Spleen (tissue), 11 donors: ENCODE results near the gene UTS2B. TPM values are rescaled to one million over a fixed set of nuclear protein-coding genes. Genes with fewer than 3 reads are reported as not detected.
A peak's percentile ranks its signal among the peaks of the same experiment; 100 is the strongest.

Experiments used
- DNase-seq: peaks from one replicate; pipeline ENCODE4 v3.0.0-alpha.2; 2020
- H3K27ac ChIP-seq, 8 donors: fragments of 200-600 bp; sonication (generic) in 7 of 8; 1 replicate in 4 of 8; 2 replicates in 4 of 8; pipeline versions ENCODE4 v1.5.0 to v1.8.0; 2016 to 2021; ENCODE audit warnings: inconsistent platforms in 4 of 8, mild to moderate bottlenecking in 4 of 8, moderate library complexity in 1 of 8
- H3K27me3 ChIP-seq, 7 donors: fragments of 200-600 bp; sonication (generic) in 6 of 7; replicated peaks in 1 of 7; 1 replicate in 4 of 7; 2 replicates in 3 of 7; pipeline versions ENCODE4 v1.5.0 to v1.8.0; 2016 to 2021; ENCODE audit warnings: inconsistent platforms in 3 of 7, mild to moderate bottlenecking in 1 of 7
- H3K36me3 ChIP-seq, 6 donors: fragments of 200-600 bp; sonication (generic) in 5 of 6; 1 replicate in 4 of 6; 2 replicates in 2 of 6; pipeline versions ENCODE4 v1.5.0 to v1.8.0; 2016 to 2021; ENCODE audit warnings: inconsistent platforms in 2 of 6
- H3K4me1 ChIP-seq, 6 donors: fragments of 200-600 bp; sonication (generic) in 5 of 6; 1 replicate in 3 of 6; 2 replicates in 3 of 6; pipeline versions ENCODE4 v1.5.0 to v1.8.0; 2016 to 2021; ENCODE audit warnings: inconsistent platforms in 3 of 6
- H3K4me3 ChIP-seq, 8 donors: fragments of 200-600 bp; sonication (generic) in 7 of 8; 1 replicate in 4 of 8; 2 replicates in 4 of 8; pipeline versions ENCODE4 v1.5.0 to v1.8.0; 2016 to 2021; ENCODE audit warnings: inconsistent platforms in 4 of 8, mild to moderate bottlenecking in 4 of 8, moderate library complexity in 2 of 8
- H3K9me3 ChIP-seq, 8 donors: fragments of 200-600 bp; sonication (generic) in 7 of 8; 1 replicate in 4 of 8; 2 replicates in 4 of 8; pipeline versions ENCODE4 v1.5.0 to v1.8.0; 2016 to 2021; ENCODE audit warnings: inconsistent platforms in 4 of 8
- POLR2A ChIP-seq, 3 donors: fragments of 450-650 bp; IDR thresholded peaks; one replicate each; pipeline ENCODE4 v1.5.1; 2017; ENCODE audit warnings: antibody characterized with exemption in 3 of 3, mild to moderate bottlenecking in 1 of 3
- POLR2AphosphoS5 ChIP-seq, 3 donors: sonication (generic); formaldehyde crosslinking; IDR thresholded peaks; one replicate each; pipeline ENCODE4 v1.5.1; 2017; ENCODE audit warnings: antibody characterized with exemption in 3 of 3
- WGBS, 5 donors: extraction: QIAGEN DNeasy Blood & Tissue Kit in 3 of 5; methylation state at CpG; one replicate each; pipeline versions ENCODE4 v1.1.5 to v1.1.7; 2013 to 2018; 5-methylcytosine and 5-hydroxymethylcytosine counted together
- intact Hi-C: fragments of 100-400 bp; cut with DNase I; formaldehyde crosslinking; loops from one replicate; pipeline ENCODE4 v1.15.0; 2023; ENCODE audit warnings: low total_unique reads
- polyA plus RNA-seq, 3 donors: library from polyadenylated mRNA; stranded (reverse); fragments of 200-250 nt; gene quantifications; one replicate each; pipeline ENCODE4 v1.2.1, GENCODE V29; 2013
- total RNA-seq, 7 donors: library from RNA; depleted of rRNA in 3 of 7; stranded (reverse); fragments of >200 nt in 3 of 7; fragmentation: NEBNext Ultra II Directional in 4 of 7; extraction: Animal tissue kit (Norgen Biotek cat#: 25700) in 4 of 7; gene quantifications; one replicate each; pipeline versions ENCODE4 v1.1.0 to v1.2.1, GENCODE V29; 2016 to 2021
- TF ChIP-seq, protein P1 (sequence below), 11 experiments: fragments of 200-600 bp in 7 of 11; fragments of 450-650 bp in 4 of 11; sonication (generic) in 4 of 11; IDR thresholded peaks in 8 of 11; conservative IDR thresholded peaks in 3 of 11; 1 replicate in 7 of 11; 2 replicates in 4 of 11; pipeline versions ENCODE4 v1.4.0 to v1.8.0; 2016 to 2021; ENCODE audit warnings: antibody characterized with exemption in 11 of 11, inconsistent platforms in 4 of 11, mild to moderate bottlenecking in 1 of 11
- donor health status: healthy with polysubstance abuse.
- donor health status: DM: no; HTN: no; CAD: no; lungs with moderate emphysema.
- donor health status: DM: no; HTN: no; CAD: no.
- donor health status: Bipolar disorder and iron deficiency.
- donor health status: healthy.
- donor health status: DM: no; HTN: no; CAD: no.
- donor health status: DM: yes; HTN: yes; CAD: no.

Gene UTS2B
- total and polyA plus RNA-seq, 10 donors = 0.20 to 3.2 (median 0.54) TPM; not detected in 1

DNA sequence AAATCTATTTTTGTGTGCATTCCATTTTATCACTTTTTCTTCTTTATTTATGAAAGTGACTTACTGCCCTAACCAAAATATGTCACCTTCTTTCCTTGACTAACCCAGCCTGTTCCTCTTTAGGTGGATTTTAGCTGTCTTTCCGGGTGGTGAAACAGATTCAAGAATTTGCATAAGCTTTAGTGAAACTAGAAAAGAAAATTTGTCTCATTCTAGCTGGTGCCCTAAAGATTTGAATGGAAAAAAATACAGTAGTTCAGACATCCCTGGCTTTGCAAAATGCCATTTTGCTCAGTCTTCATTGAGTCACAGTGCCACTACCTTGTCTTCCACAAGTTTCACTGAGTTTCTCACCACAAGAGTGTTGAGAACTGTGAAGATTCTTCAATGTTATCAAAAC, 29.3 kb downstream of the UTS2B start:
- H3K9me3 ChIP-seq = no peaks in the 10 kb centered on the region
- H3K27me3 ChIP-seq = no peaks in the 10 kb centered on the region
- intact Hi-C loops = no loop called here

DNA sequence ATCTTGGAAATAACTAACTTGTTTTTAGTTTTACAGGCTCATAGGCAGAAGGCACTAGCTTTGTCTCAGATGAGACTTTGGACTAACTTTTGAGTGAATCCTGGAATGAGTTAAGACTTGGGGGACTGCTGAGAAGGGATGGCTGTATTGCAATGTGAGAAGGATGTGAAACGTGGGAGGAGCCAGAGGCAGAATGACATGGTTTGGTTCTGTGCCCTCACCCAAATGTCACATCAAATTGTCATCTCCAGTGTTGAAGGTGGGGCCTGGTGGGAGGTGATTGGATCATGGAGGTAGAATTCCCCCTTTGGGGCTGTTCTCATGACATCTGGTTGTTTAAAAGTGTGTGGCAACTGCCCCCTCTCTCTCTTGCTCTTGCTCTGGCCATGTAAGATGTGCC, 29.9 kb downstream of the UTS2B start:
- no peaks in the 10 kb centered on the region for H3K36me3 ChIP-seq
- TF ChIP-seq POLR2A (IDR thresholded peaks at IDR 0.05) (no peak), POLR2AphosphoS5 (IDR thresholded peaks at IDR 0.05) (no peak)
- TF ChIP-seq, protein P1, sequence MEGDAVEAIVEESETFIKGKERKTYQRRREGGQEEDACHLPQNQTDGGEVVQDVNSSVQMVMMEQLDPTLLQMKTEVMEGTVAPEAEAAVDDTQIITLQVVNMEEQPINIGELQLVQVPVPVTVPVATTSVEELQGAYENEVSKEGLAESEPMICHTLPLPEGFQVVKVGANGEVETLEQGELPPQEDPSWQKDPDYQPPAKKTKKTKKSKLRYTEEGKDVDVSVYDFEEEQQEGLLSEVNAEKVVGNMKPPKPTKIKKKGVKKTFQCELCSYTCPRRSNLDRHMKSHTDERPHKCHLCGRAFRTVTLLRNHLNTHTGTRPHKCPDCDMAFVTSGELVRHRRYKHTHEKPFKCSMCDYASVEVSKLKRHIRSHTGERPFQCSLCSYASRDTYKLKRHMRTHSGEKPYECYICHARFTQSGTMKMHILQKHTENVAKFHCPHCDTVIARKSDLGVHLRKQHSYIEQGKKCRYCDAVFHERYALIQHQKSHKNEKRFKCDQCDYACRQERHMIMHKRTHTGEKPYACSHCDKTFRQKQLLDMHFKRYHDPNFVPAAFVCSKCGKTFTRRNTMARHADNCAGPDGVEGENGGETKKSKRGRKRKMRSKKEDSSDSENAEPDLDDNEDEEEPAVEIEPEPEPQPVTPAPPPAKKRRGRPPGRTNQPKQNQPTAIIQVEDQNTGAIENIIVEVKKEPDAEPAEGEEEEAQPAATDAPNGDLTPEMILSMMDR (IDR thresholded peaks at IDR 0.05 in 8 of 11, conservative IDR thresholded peaks at IDR 0.05 in 3 of 11) = no peak
- H3K27ac ChIP-seq = peak overlapping the region in 6 of 8 donors; percentile 30 to 72 (median 52)
- no peaks in the 10 kb centered on the region for H3K27me3 ChIP-seq
- no peaks in the 10 kb centered on the region for H3K9me3 ChIP-seq
- no peak for DNase-seq
- intact Hi-C loops = no loop called here
- H3K4me1 ChIP-seq = peaks cover 3 to 67% (median 13%) of the 10 kb centered on the region in 6 donors
- WGBS, 5 donors = 60 to 73% (median 68%) methylated on average over 1 of the region's 1 CpG
- H3K4me3 ChIP-seq = no peak overlapping the region

More for the DNA sequence above, 29.3 kb downstream of the UTS2B start:
- WGBS, 5 donors = 58 to 67% (median 62%) methylated on average over 1 of the region's 1 CpG
- no peak overlapping the region for H3K4me3 ChIP-seq
- no peaks in the 10 kb centered on the region for H3K36me3 ChIP-seq
- TF ChIP-seq POLR2A (IDR thresholded peaks at IDR 0.05) (no peak), POLR2AphosphoS5 (IDR thresholded peaks at IDR 0.05) (no peak)
- TF ChIP-seq, protein P1 (IDR thresholded peaks at IDR 0.05 in 8 of 11, conservative IDR thresholded peaks at IDR 0.05 in 3 of 11) = no peak
- peak overlapping the region in 7 of 8 donors; percentile 27 to 72 (median 50) for H3K27ac ChIP-seq
- DNase-seq = no peak
- H3K4me1 ChIP-seq = peaks cover 0 to 61% (median 11%) of the 10 kb centered on the region in 6 donors

DNA sequence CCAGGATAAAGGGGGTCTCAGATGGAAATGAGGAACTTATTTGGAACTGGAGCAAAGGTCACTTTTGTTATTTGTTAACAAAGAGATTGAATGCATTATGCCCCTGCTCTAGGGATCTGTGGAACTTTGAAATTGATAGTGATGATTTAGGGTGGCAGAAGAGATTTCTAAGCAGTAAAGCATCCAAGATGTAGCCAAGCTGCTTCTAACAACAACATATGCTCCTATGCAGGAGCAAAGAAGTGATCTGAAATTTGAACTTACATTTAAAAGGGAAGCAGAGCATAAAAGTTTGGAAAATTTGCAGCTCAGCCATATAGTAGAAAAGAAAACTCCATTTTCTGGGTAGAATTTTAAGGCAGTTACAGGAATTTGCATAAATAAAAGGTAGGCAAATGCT, 31.5 kb downstream of the UTS2B start:
- H3K27me3 ChIP-seq = no peaks in the 10 kb centered on the region
- no peak for DNase-seq
- H3K4me3 ChIP-seq = no peak overlapping the region
- intact Hi-C loops = no loop called here
- H3K9me3 ChIP-seq = no peaks in the 10 kb centered on the region
- no peaks in the 10 kb centered on the region for H3K36me3 ChIP-seq
- H3K4me1 ChIP-seq = peaks cover 6 to 71% (median 16%) of the 10 kb centered on the region in 6 donors
- TF ChIP-seq POLR2A (IDR thresholded peaks at IDR 0.05) (no peak), POLR2AphosphoS5 (IDR thresholded peaks at IDR 0.05) (no peak)
- TF ChIP-seq, protein P1 (IDR thresholded peaks at IDR 0.05 in 8 of 11, conservative IDR thresholded peaks at IDR 0.05 in 3 of 11) = no peak
- H3K27ac ChIP-seq = peak overlapping the region in 3 of 8 donors; percentile 38 to 78 (median 70)

DNA sequence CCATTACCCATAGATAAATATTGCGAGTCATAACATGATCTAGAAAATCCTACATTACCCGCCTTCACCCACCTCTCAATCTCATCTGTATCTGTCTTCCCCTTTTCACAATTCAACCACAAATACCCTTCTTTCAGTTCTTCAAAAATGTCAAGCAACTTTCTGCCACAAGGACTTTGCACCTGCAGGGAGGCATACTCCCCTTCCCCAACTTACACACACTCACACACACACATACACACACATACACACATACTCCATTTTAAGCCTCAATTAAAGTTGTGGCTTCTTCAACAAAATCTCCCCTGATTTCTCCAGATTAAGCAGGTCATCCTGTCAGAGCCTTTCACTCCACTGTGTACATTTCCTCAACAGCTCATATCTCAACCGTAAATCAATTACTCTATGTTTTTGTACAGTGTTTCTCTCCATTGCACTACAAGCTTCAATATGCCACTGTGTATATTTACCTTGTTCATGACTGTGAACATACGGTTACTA, 34.2 kb downstream of the UTS2B start:
- 41 to 49% (median 46%) methylated on average over 4 of the region's 4 CpGs for WGBS, 5 donors
- no peak overlapping the region for H3K4me3 ChIP-seq
- H3K36me3 ChIP-seq = no peaks in the 10 kb centered on the region
- H3K27me3 ChIP-seq = no peaks in the 10 kb centered on the region
- intact Hi-C loops = no loop called here
- peaks cover 0 to 4% (median 0%) of the 10 kb centered on the region in 8 donors for H3K9me3 ChIP-seq
- no peak for DNase-seq
- peaks cover 7 to 78% (median 18%) of the 10 kb centered on the region in 6 donors for H3K4me1 ChIP-seq
- TF ChIP-seq, protein P1 (IDR thresholded peaks at IDR 0.05 in 8 of 11, conservative IDR thresholded peaks at IDR 0.05 in 3 of 11) = peak in 3 of 11 experiments; percentile 26 to 52 (median 29)
- no peak for TF ChIP-seq POLR2AphosphoS5 (IDR thresholded peaks at IDR 0.05)
- H3K27ac ChIP-seq = peak overlapping the region in 7 of 8 donors; percentile 45 to 78 (median 55)
